DMS53 treated with DMSO at 0.1 percent for 48 hours (cell line): ENCODE results near the gene ID1.
"Not testable (repeated sequence)": the region's sequence is repeated elsewhere in the genome, so short reads cannot be mapped to it uniquely, and the experiment has no call there.

Source experiments
- DNase-seq: peaks from one replicate; lab custom pipeline; 2025; ENCODE audit not compliant: unreplicated experiment; lab: John Stamatoyannopoulos, UW

ID1 gene

DNA sequence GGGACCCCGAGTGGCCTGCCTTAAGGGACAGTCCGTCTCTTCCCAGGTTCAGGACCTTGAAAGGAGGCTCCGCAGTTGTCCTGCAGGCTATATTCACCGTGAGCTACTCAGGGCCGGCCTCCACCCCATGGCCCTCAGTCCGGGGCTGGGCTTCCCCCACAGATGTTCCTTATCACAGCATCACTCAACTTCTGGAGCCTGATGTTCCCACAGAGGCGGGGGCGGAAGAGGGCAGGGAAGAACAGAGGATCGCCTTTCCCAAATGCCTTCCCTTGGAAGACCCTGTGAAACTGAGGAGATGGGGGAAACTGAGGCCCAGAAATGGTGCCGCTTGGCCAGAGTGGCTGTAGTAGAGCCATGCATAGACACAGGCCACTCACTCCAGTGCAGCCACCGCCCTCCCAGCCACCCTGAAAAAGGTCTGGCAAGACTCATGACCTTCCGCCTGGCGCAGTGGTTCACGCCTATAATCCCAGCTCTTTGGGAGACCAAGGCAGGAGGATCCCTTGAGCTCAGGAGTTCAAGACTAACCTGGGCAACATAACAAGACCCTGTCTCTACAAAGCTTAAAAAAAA, 28.3 kb downstream of the ID1 start:
- no peak for DNase-seq

DNA sequence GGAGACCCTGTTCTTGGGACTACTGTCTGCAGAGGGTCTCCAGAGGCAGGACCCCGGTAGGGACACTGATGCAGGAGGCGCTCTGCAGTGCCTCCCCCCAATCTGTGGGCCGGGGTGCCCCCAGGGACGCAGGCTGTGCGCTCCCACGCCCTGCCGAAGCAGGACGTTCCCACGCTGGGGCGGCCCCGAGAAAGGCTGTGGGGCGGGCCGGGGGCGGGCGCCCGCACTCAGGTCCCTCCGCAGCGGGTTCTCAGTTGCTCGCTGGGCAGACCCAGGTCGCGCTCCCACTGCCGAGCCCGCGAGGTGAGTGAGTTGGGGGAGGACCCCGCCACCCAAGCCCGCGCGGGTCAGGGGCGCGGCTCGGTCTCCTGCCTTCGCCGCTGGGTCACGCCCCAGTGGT, 32.6 kb downstream of the ID1 start, which contains the start of gene COX4I2:
Gene COX4I2 (plus strand): TSS at position 253 of the 400 bp plus-strand sequence. CDS start 1,106 bp downstream, outside the sequence.
- no peak for DNase-seq

DNA sequence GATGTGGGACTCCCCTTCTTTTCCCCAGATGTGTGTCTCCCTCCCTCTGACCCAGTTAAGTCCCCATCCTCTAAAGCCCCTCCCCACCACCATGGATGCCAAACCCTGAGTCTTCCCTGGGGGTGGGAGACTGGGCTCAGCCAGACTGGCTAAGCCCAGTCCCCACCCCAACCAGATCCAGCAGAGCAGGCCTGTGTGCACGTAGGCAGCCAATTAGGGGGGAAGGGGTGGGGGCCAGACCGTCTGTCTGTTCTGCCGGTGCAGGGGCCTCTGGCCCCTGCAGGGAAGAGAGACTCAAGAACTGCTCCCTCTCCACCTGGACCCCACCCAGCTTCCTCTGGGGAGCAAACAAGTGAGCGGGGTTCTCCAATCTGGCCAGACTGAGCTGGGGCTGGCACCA, 33.2 kb downstream of the ID1 start:
- no peak for DNase-seq

DNA sequence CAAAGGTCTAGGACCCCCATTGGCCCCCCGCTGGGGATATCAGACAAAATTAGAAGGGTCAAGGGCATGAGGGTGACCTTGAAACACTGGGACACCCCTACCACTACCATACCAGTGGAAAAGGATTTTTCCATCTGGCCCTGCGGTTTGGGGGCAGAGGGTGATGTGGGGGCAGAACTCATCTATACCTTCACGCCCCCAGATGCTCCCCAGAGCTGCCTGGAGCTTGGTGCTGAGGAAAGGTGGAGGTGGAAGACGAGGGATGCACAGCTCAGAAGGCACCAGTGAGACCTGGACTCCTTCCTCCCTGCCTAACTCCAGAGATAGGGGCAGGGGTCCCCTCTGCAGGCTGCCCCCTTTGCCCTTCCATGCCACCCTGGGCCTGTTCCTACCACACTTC, 33.7 kb downstream of the ID1 start:
- DNase-seq = no peak

DNA sequence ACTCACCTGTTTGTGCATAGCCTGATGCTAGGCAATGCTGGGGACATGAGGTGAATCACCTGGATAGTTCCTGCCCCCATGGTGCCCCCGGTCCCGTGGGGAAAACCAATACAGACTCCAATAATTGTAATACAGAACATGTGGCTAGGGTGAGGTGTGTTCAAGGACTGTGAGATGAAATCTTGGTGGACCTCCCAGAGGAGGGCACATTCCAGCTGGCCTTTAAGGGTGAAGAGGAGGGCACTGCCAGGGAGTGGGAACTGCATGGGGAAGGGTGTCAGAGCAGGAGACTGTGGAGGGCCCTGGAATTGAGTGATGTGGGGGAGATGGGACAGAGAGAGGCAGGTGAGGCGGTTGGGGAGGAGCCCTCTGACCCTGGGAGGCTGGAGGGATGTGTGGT, 35.2 kb downstream of the ID1 start:
- no peak for DNase-seq

DNA sequence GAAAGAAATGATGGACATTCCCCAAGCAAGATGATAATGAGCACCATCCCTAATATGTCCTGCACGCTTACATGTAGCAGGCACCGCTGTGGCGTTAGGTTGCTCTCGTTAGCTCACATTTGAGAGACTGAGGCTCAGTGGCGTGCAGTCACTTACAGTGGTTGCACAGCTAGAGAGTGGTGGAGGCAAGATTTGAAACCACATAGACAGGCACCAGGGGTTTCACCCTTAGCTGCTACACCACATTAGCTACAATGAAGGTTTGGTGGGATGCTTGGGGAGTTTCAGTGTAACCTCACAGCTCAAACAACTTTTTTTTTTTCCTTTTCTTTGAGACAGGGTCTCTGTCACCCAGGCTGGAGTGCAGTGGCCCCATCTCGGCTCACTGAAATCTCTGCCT, 36.3 kb downstream of the ID1 start:
- DNase-seq = no peak

DNA sequence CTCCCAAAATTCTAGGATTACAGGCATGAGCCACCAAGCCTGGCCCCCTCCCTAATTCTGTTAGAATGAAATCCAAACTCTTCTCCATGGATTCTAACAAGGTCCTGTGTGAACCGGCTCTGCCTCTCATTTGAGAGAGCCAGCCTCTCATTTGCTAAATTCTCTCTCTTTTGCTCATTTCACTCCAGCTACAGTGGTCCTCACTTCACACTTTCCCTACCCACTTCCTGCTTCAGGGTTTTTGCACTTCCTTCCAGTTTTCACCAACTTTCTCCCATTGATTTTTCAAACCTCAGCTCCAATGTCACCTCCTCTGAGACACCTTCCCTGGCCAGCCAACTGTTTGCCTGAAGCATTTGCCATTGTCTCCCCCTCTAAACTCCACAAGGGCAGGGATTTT, 37.7 kb downstream of the ID1 start:
- no peak for DNase-seq

DNA sequence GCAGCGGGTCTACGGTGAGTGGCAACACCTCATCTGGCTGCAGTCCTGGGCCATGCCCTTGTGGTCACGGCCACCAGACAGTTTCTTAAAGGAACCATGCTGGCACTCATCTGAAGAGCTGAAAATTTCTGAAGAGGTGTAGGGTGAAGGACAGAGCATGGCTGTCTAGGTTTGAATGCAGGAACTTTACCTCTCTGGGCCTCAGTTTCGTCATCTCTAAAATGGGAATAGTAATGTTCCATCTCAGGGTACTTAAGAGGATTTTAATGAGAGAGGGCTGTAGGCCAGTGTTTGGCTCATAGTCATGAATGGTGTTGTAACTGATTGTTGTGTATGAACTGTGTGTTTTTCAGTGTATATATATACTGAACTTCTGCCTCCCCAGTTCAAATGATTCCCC, 38.4 kb downstream of the ID1 start:
- no peak for DNase-seq

DNA sequence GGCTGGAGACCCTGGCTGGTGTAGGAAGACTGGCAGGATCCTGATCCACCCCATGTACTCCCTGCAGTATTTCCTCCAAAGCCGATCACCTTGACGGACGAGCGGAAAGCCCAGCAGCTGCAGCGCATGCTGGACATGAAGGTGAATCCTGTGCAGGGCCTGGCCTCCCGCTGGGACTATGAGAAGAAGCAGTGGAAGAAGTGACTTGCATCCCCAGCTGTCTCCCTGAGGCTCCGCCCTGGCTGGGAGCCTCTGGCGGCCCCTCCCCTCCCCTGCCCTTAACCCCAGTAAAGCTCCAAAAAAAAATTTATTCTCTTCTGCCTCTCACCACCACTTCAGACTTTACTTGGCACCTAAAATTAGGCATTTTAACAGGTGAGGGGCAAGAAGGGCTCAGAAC, 39.6 kb downstream of the ID1 start:
- no peak for DNase-seq

DNA sequence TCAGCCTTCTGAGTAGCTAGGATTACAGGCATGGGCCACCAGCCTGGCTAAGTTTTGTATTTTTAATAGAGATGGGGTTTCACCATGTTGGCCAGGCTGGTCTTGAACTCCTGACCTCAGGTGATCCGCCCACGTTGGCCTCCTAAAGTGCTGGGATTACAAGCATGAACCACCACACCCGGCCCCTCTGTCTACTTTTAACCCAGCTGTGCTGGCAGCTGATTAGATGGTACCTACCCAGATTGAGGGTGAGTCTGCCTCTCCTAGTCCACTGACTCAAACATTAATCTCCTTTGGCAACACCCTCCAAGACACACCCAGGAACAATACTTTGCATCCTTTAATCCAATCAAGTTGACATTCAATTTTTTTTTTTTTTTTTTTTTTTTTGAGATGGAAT, 43.0 kb downstream of the ID1 start:
- DNase-seq = not testable (repeated sequence)

DNA sequence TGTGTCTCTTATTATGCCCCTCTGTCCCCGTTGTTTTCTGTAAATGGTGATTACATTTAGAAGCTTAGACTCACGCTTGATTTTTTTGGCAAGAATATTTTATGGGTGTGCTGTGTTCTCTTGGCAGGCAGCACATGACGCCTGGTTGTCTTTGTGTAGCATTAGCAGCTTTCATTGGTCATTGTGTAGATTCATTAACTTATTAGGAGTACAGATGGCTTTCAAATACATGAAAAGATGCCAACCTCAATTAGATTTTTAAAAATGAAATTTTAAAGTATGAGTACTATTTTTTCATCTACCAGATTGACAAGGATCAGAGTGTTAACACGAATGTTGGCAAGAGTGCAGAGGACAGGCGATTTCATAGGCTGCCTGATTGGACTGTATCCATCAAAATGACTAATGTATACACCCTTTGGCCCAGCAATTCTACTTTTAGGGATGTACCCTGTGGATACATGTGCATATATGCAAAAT, 47.9 kb downstream of the ID1 start:
- no peak for DNase-seq

DNA sequence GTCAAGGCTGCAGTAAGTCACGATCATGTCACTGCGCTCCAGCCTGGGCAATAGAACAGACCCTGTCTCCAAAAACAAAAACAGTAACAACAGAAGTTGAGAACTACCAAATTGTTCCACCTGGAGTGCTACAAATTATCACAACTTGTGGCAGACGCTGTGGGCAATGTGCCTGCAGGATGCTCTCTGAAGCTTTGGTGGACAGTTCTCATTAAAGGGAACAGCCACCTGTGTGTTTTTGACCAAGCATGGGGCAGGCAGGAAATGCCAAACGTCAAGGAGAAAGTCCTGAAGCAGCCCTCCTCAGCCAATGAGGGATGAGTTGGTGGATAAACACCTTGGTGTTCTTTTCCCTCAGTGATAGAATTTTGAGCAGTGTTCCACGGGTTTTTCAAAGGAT, 48.5 kb downstream of the ID1 start:
- no peak for DNase-seq

DNA sequence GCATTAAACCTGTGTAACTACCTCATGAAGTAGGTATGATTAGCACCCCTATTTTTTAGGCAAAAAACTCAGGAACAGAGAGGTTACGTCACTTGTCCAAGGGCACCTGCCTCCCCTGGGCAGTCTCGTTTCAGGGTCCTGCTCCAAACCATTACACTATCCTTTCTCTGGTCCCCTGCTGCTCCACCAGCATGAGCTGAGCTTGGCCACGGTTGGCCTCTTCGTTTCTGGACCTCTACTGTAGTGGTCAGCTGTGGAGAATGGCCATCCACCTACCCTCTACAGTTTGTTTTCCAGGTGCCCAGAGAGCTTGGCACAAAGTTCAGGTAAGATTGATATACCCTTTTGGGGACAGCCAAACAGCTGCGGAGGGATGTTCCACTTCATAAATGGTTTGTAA, 49.4 kb downstream of the ID1 start:
- no peak for DNase-seq
